HG03460 (cell line): Measurements from ENCODE around the gene KRTCAP3.
"Not testable (repeated sequence)": the region's sequence is repeated elsewhere in the genome, so short reads cannot be mapped to it uniquely, and the experiment has no call there.

Experiments used
- ATAC-seq: cut with Tn5 transposase; IDR thresholded peaks from one replicate; pipeline ENCODE4 v1.9.1; 2021; ENCODE audit not compliant: unreplicated experiment

Gene KRTCAP3, protein sequence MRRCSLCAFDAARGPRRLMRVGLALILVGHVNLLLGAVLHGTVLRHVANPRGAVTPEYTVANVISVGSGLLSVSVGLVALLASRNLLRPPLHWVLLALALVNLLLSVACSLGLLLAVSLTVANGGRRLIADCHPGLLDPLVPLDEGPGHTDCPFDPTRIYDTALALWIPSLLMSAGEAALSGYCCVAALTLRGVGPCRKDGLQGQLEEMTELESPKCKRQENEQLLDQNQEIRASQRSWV

GRCh38 chr2:27441958-27442919, at the start of gene KRTCAP3:
Gene KRTCAP3, plus strand, starts transcription at chr2:27442381. Its CDS starts 32 bp downstream, at chr2:27442413.
- no peak for ATAC-seq

GRCh38 chr2:27393225-27393624, 49.0 kb upstream of the KRTCAP3 start:
- ATAC-seq, result no peak

- ATAC-seq, result no peak
Measured at GRCh38 chr2:27398962-27399361, 43.2 kb upstream of the KRTCAP3 start.

DNA sequence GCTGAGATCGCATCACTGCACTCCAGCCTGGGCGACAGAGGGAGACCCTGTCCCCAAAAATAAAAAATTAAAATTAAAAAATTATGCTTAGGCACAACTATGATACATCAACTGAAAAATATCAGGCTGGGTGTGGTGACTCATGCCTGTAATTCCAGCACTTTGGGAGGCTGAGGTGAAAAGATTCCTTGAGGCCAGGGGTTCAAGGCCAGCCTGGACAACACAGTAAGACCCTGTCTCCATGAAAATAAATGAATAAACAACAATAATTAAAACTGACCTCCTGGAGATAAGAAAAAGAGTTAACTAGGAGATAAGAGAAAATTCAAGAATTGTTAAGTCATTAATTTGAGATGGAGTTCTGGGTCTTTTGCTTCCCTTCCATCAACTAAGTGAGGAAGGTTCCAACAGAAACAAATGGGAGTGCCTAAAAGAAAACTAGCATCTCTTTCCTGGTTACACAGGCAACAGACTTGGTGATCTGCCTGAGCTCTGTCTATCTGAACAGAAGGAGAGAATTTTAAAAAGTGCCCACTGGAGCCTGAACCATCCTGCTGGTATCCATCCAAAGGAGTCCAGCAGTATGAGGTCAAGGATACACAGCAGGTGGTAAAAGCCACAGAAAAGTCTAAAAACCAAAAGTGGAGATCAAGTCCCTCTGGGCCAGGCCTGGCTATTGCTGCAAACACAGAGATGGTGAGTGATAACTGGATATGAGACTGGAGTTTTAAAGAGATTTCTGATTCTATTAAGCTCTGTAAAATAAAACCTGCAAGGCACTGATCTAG, 41.6 kb upstream of the KRTCAP3 start:
- no peak for ATAC-seq

- no peak for ATAC-seq
Measured at GRCh38 chr2:27407798-27408491, 34.2 kb upstream of the KRTCAP3 start.

- ATAC-seq, result peak; percentile 34
Measured at GRCh38 chr2:27408601-27409320, 33.4 kb upstream of the KRTCAP3 start.

DNA sequence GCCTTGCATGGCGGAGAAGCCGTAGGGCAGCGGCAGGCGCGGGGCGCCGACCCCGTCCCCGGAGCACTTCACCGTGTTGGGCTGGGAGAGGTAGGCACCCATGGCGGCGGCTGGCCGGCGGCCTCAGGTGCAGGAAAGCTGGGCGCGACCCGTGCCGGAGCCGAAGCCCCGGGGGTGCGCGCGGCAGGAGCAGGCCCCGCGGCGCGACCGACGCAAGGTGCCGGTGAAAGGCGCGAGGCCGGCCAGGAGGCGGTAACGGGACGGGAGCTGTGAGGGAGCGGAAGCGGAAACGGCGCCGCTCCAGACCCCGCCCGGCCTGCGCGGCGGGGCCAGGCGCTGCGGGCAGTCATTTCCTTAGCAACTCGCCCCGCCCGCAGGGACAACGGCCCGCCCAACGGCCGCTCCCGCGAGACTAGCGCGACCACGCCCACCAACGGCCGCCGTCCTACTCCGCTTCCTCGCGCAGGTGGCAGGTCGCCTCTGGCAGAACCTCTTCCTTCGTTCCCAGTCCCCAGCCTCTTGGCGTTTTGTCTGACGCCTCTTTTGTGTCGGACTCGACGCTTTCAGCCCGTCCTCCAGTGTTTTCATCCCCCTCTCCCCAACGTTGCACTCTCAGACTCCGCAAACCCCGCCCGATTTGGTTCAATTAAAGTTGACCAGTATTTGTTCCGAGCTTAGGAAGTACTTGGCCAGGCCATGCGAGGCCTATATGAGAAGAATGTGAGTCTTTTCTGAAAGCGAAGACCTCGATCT, 32.7 kb upstream of the KRTCAP3 start, which contains the start of gene PPM1G:
Gene PPM1G (minus strand): TSS at position 271 of the 753 bp plus-strand sequence. CDS start 169 bp downstream, at position 102.
- peak; percentile 87 for ATAC-seq

- ATAC-seq, result no peak
Measured at GRCh38 chr2:27412419-27413152, 29.6 kb upstream of the KRTCAP3 start.

DNA sequence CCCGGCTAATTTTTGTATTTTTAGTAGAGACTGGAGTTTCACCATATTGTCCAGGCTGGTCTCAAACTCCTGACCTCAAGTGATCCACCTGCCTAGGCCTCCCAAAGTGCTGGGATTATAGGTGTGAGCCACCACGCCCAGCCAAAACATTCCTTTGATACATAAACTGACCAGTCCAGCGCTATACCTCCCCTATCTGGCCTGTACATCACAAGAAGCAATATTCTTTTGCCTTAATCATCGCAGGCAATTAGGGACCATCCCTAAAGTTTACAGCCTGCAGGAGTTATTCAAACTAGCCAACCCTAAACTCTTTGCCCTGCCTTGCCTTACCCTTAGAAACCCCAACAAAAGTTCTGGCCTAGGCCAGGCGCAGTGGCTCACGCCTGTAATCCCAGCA, 26.0 kb upstream of the KRTCAP3 start:
- ATAC-seq, result no peak

- ATAC-seq, result no peak
Measured at GRCh38 chr2:27420996-27421395, 21.2 kb upstream of the KRTCAP3 start.

GRCh38 chr2:27421660-27422250, 20.4 kb upstream of the KRTCAP3 start:
- no peak for ATAC-seq

DNA sequence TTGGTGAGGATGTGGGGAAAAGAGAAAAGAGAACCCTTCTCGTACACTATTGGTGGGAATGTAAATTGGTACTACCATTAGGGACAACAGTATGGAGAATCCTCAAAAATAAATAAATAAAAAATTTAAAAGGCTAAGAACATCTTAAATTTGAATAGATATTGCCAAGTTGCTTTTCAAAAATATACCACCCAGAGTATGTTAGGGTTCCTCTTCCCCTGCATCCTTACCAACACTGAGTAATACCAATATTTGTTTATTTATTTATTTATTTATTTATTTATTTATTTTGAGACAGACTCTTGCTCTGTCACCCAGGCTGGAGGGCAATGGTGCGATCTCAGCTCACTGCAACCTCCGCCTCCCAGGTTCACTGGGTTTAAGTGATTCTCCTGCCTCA, 19.2 kb upstream of the KRTCAP3 start:
- ATAC-seq, result no peak

GRCh38 chr2:27425039-27425438, 17.1 kb upstream of the KRTCAP3 start:
- ATAC-seq, result not testable (repeated sequence)

- ATAC-seq, result no peak
Measured at GRCh38 chr2:27427863-27428212, 14.3 kb upstream of the KRTCAP3 start.

- ATAC-seq, result peak; percentile 90
Measured at GRCh38 chr2:27428213-27428977, 13.8 kb upstream of the KRTCAP3 start, which contains the start of gene NRBP1. Gene NRBP1, plus strand, starts transcription at chr2:27428631. Its CDS starts 4,643 bp downstream, at chr2:27433274.

GRCh38 chr2:27428978-27429541, 13.1 kb upstream of the KRTCAP3 start:
- peak; percentile 75 for ATAC-seq

DNA sequence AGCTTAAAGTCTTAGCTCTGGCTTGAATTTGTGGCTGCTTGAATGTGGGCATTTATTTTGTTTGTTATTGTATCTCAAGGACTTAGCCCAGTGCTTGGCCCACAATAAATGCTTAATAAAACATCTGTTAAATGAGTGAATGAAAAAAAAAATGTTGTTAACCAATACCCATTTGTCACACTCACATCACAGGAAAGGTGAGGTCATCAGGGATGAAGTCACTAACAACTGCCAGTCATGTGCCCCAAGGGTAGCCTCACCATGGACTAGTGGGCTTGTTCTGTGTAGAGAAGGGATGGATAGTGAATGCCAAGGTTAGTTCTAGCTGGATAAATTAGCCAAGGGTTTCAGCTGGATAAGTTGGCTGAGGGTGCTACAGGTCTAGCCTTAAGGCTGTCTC, 10.8 kb upstream of the KRTCAP3 start:
- no peak for ATAC-seq
